Keratinocyte (primary cell): ENCODE data around the gene ASPSCR1.

Experiments
- CTCF ChIP-seq, 3 experiments: IDR thresholded peaks in 1 of 3; conservative IDR thresholded peaks in 1 of 3; optimal IDR thresholded peaks in 1 of 3; 2 replicates in 2 of 3; 3 replicates in 1 of 3; pipeline versions ENCODE3 to v1.5.1; 2011; ENCODE audit warnings: low read length in 3 of 3, mild to moderate bottlenecking in 3 of 3, moderate library complexity in 2 of 3, control low read depth in 1 of 3, inconsistent platforms in 1 of 3; ENCODE audit not compliant: insufficient read depth in 2 of 3; ENCODE audit errors: extremely low read depth in 1 of 3
- EZH2 ChIP-seq: IDR thresholded peaks from one replicate; pipeline ENCODE4 v1.6.1; 2012; ENCODE audit warnings: inconsistent platforms, mild to moderate bottlenecking, low read length, moderate library complexity

- TF ChIP-seq EZH2: no peak
- TF ChIP-seq CTCF (optimal IDR thresholded peaks at IDR 0.05 in 1 of 3, IDR thresholded peaks at IDR 0.05 in 1 of 3, conservative IDR thresholded peaks at IDR 0.05 in 1 of 3; ENCODE audit: extremely low read depth in 1 of 3, insufficient read depth in 2 of 3, low read length in 3 of 3): no peak
Observed at GRCh38 chr17:81950501-81950900, 26.9 kb upstream of the ASPSCR1 start.
